ENCODE results near the gene GAREM1. TPM values are rescaled to one million over a fixed set of nuclear protein-coding genes. Genes with fewer than 3 reads are reported as not detected.
"Not testable (repeated sequence)": the region's sequence is repeated elsewhere in the genome, so short reads cannot be mapped to it uniquely, and the experiment has no call there.

Gene GAREM1
- total and polyA plus RNA-seq, 8 donors = 2.5 to 60.3 (median 16.2) TPM

DNA sequence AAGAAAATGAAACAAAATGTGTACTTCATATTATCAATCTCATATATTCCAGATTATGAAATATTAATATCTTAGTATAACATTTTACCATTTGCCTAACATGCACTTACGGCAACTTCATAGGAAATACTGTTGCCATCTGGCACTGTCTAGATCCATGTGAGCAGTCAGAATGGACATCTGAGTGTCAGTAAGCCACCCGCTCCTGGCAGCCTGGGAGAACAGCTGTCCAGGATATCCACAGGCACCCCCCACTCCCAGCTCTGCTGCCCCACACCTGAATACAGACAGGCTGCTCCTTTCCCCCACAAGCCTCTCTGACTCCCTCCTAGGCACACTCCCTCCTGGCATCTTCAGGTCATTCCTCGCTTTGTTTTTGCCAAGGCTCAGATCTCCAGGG is 127.0 kb downstream of the GAREM1 start:
- Histone ChIP-seq H3K36me3 (no peaks in the 10 kb centered on the region), H3K27me3 (no peaks in the 10 kb centered on the region), H3K4me1 (peaks cover 0 to 17% (median 11%) of the 10 kb centered on the region in 4 donors), H3K4me3 (no peak overlapping the region), H3K9me3 (no peaks in the 10 kb centered on the region), H3K27ac (no peak overlapping the region)
- no peak for TF ChIP-seq POLR2AphosphoS5 (IDR thresholded peaks at IDR 0.05)
- DNase-seq = no peak
- intact Hi-C loops (cut with DNase I; ENCODE audit: low total_unique reads) = no loop called here
- WGBS, 5 donors = 89 to 97% (median 93%) methylated on average over 3 of the region's 3 CpGs

DNA sequence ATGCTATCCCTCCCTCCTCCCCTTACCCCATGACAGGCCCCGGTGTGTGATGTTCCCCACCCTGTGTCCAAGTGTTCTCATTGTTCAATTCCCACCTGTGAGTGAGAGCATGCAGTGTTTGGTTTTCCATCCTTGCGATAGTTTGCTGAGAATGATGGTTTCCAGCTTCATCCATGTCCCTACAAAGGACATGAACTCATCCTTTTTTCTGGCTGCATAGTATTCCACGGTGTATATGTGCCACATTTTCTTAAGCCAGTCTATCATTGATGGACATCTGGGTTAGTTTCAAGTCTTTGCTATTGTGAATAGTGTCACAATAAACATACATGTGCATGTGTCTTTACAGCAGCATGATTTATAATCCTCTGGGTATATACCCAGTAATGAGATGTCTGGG is 129.6 kb downstream of the GAREM1 start:
- H3K36me3 ChIP-seq; H3K27ac ChIP-seq; H3K27me3 ChIP-seq; H3K4me1 ChIP-seq; intact Hi-C loops (cut with DNase I; ENCODE audit: low total_unique reads); H3K9me3 ChIP-seq; H3K4me3 ChIP-seq; DNase-seq: not testable (repeated sequence)
- WGBS, 5 donors = 79 to 99% (median 97%) methylated on average over 3 of the region's 3 CpGs

DNA sequence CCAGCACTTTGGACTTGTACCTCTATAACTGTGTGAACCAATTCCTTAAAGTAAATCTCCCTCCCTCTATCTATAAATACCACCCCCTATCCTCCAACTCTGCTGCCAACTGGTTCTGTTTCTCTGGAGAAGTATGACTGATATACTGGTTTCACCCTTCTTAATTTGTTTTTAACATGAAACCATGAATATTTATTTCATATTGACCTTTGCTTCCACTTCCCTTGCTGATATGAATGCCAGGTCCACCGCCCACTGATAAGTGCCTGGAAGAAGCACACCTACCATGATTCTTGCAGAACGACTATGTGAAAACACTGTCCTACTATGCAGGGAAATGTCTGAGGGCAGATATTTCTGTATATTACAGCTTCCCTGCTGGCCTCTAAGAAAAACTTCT is 131.6 kb downstream of the GAREM1 start:
- Histone ChIP-seq H3K4me3 (no peak overlapping the region), H3K9me3 (no peaks in the 10 kb centered on the region), H3K27me3 (no peaks in the 10 kb centered on the region), H3K36me3 (no peaks in the 10 kb centered on the region), H3K4me1 (peaks cover 0 to 12% (median 9%) of the 10 kb centered on the region in 4 donors), H3K27ac (no peak overlapping the region)
- intact Hi-C loops (cut with DNase I; ENCODE audit: low total_unique reads) = no loop called here
- 18 to 49% (median 40%) methylated on average over 2 of the region's 2 CpGs for WGBS, 5 donors
- TF ChIP-seq, protein P1, sequence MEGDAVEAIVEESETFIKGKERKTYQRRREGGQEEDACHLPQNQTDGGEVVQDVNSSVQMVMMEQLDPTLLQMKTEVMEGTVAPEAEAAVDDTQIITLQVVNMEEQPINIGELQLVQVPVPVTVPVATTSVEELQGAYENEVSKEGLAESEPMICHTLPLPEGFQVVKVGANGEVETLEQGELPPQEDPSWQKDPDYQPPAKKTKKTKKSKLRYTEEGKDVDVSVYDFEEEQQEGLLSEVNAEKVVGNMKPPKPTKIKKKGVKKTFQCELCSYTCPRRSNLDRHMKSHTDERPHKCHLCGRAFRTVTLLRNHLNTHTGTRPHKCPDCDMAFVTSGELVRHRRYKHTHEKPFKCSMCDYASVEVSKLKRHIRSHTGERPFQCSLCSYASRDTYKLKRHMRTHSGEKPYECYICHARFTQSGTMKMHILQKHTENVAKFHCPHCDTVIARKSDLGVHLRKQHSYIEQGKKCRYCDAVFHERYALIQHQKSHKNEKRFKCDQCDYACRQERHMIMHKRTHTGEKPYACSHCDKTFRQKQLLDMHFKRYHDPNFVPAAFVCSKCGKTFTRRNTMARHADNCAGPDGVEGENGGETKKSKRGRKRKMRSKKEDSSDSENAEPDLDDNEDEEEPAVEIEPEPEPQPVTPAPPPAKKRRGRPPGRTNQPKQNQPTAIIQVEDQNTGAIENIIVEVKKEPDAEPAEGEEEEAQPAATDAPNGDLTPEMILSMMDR (IDR thresholded peaks at IDR 0.05) = no peak
- peak in 1 of 3 donors; percentile 11 for TF ChIP-seq POLR2AphosphoS5 (IDR thresholded peaks at IDR 0.05)
- no peak for TF ChIP-seq POLR2A (IDR thresholded peaks at IDR 0.05)
- DNase-seq = peak in 1 of 2 donors; percentile 41

DNA sequence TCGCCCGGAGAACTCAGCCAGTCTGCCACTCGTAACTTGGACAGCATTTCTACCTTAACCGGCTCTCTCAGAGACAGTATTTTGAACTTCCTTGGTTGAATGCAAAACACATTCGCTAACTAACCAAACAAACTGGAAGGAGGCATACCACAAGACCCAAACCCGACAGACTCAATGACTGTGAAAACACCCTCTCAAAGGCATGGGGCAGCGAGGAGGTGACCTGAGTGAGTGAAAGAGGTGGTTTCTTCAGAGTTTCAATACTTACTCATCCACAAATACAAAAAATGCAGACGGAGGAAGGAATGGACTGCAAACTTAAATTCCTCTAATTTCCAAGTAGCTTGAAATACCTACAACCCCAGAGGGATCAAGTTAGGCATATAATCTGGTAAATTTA is 132.9 kb downstream of the GAREM1 start:
- intact Hi-C loops (cut with DNase I; ENCODE audit: low total_unique reads) = no loop called here
- no peaks in the 10 kb centered on the region for H3K36me3 ChIP-seq
- H3K4me3 ChIP-seq = no peak overlapping the region
- H3K4me1 ChIP-seq = peaks cover 0 to 17% (median 10%) of the 10 kb centered on the region in 4 donors
- no peak for TF ChIP-seq EP300 (IDR thresholded peaks at IDR 0.05)
- TF ChIP-seq, protein P1 (IDR thresholded peaks at IDR 0.05) = no peak
- TF ChIP-seq POLR2AphosphoS5 (IDR thresholded peaks at IDR 0.05) = no peak
- TF ChIP-seq POLR2A (IDR thresholded peaks at IDR 0.05) = no peak
- no peak for DNase-seq
- no peak overlapping the region for H3K27ac ChIP-seq
- 89 to 95% (median 93%) methylated on average over 8 of the region's 8 CpGs for WGBS, 5 donors
- no peaks in the 10 kb centered on the region for H3K9me3 ChIP-seq
- H3K27me3 ChIP-seq = no peaks in the 10 kb centered on the region

DNA sequence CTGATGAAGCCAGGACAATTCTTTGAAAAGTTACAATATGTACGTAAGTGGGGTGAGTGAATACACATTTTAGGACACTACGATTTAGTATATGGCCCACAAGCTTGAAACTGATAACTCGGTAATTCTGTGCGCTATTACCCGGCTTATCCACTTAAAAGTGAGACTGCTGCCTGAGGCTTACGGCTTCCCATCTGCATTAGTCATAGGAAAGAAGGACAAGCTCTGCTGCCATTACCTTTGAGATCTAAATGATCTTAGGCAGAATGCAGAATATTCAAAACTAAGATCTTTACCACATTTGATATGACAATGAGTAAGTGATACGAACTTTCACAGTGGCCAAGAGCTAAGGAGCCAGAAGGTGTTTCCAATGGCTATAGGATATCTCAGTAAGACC is 133.3 kb downstream of the GAREM1 start:
- Histone ChIP-seq H3K4me1 (peaks cover 0 to 17% (median 10%) of the 10 kb centered on the region in 4 donors), H3K36me3 (no peaks in the 10 kb centered on the region), H3K4me3 (no peak overlapping the region), H3K27ac (no peak overlapping the region), H3K9me3 (no peaks in the 10 kb centered on the region), H3K27me3 (no peaks in the 10 kb centered on the region)
- no peak for TF ChIP-seq EP300 (IDR thresholded peaks at IDR 0.05)
- TF ChIP-seq, protein P1 (IDR thresholded peaks at IDR 0.05) = no peak
- TF ChIP-seq POLR2AphosphoS5 (IDR thresholded peaks at IDR 0.05) = no peak
- no peak for TF ChIP-seq POLR2A (IDR thresholded peaks at IDR 0.05)
- intact Hi-C loops (cut with DNase I; ENCODE audit: low total_unique reads) = no loop called here
- no peak for DNase-seq
- WGBS, 5 donors = 93 to 97% (median 95%) methylated on average over 7 of the region's 7 CpGs
